Loucy (cell line): Measurements from ENCODE around the gene SDCBP2.

Experiments
- H2AFZ ChIP-seq: fragments of 200-600 bp; sonication (generic); 2 replicates; pipeline ENCODE4 v1.6.0; 2016; ENCODE audit warnings: antibody characterized with exemption, mild to moderate bottlenecking, low read length, moderate library complexity
- H3F3A ChIP-seq: fragments of 200-600 bp; 2 replicates; pipeline ENCODE4 v1.6.0; 2016; ENCODE audit warnings: antibody characterized with exemption, low read depth, mild to moderate bottlenecking
- H3K27me3 ChIP-seq: fragments of 200-600 bp; sonication (generic); 2 replicates; pipeline ENCODE4 v1.6.1; 2014; ENCODE audit warnings: low read length, mild to moderate bottlenecking; ENCODE audit not compliant: insufficient read depth, poor library complexity, severe bottlenecking
- H3K36me3 ChIP-seq: fragments of 200-600 bp; sonication (generic); 2 replicates; pipeline ENCODE4 v1.6.1; 2016; ENCODE audit warnings: low read length; ENCODE audit not compliant: insufficient read depth
- H3K4me1 ChIP-seq: fragments of 200-600 bp; sonication (generic); 2 replicates; pipeline ENCODE4 v1.5.1; 2014; ENCODE audit warnings: low read length, mild to moderate bottlenecking; ENCODE audit not compliant: insufficient read depth, poor library complexity, severe bottlenecking
- H3K4me2 ChIP-seq: fragments of 200-600 bp; sonication (generic); 2 replicates; pipeline ENCODE4 v1.6.0; 2014; ENCODE audit warnings: antibody characterized with exemption, low read length, low read depth, mild to moderate bottlenecking; ENCODE audit not compliant: poor library complexity, severe bottlenecking
- H3K4me3 ChIP-seq: fragments of 200-600 bp; sonication (generic); 2 replicates; pipeline ENCODE4 v1.5.1; 2014; ENCODE audit warnings: low read length, mild to moderate bottlenecking, mixed read lengths; ENCODE audit not compliant: poor library complexity, severe bottlenecking
- H3K79me2 ChIP-seq: fragments of 200-600 bp; sonication (generic); 2 replicates; pipeline ENCODE4 v1.6.1; 2014; ENCODE audit warnings: low read length; ENCODE audit not compliant: insufficient read depth
- H3K9ac ChIP-seq: fragments of 200-600 bp; sonication (generic); 2 replicates; pipeline ENCODE4 v1.6.0; 2014; ENCODE audit warnings: mild to moderate bottlenecking, low read depth, low read length, moderate library complexity; ENCODE audit not compliant: poor library complexity, severe bottlenecking
- H3K9me2 ChIP-seq: fragments of 200-600 bp; sonication (generic); replicated peaks from 2 replicates; pipeline ENCODE4 v1.6.1; 2016; ENCODE audit warnings: low read depth, low read length, mixed read lengths
- H3K9me3 ChIP-seq: fragments of 200-600 bp; sonication (generic); 2 replicates; pipeline ENCODE4 v1.6.1; 2014; ENCODE audit warnings: mild to moderate bottlenecking, antibody characterized with exemption, low read length, low read depth; ENCODE audit not compliant: insufficient read depth
- H4K20me1 ChIP-seq: fragments of 200-600 bp; sonication (generic); 2 replicates; pipeline ENCODE4 v1.6.0; 2014; ENCODE audit warnings: antibody characterized with exemption, low read length, mild to moderate bottlenecking; ENCODE audit not compliant: insufficient read depth, poor library complexity, severe bottlenecking
- EZH2phosphoT487 ChIP-seq: fragments of 200-600 bp; IDR thresholded peaks from 2 replicates; pipeline ENCODE4 v1.6.1; 2018; ENCODE audit warnings: antibody characterized with exemption, mild to moderate bottlenecking, moderate library complexity, borderline replicate concordance
- TF ChIP-seq, protein P1 (sequence below): fragments of 200-600 bp; sonication (generic); conservative IDR thresholded peaks from 2 replicates; pipeline ENCODE4 v1.5.1; 2014; ENCODE audit warnings: mild to moderate bottlenecking, antibody characterized with exemption, low read length

The SDCBP2 gene

DNA sequence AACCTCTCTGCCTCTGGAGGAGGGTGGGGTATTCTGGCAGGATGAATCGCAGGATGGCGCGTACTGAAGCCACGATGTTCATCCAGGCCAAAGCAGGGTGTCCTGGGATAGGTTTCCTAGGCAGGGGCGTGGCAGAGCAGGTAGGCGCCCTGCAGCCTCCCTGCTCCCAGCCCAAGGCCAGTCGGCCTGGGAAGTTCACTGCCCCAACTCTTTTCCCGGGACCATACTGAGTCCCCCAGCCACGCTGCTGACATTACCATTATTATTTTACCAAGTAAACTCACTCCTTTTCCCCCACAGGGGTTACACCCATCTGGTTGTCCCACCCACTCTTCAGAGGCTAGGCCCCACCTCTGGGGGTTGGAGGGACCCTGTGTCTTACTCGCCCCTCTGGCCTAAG is 21.8 kb downstream of the SDCBP2 start:
- H3K27me3 ChIP-seq: no peaks in the 10 kb centered on the region

DNA sequence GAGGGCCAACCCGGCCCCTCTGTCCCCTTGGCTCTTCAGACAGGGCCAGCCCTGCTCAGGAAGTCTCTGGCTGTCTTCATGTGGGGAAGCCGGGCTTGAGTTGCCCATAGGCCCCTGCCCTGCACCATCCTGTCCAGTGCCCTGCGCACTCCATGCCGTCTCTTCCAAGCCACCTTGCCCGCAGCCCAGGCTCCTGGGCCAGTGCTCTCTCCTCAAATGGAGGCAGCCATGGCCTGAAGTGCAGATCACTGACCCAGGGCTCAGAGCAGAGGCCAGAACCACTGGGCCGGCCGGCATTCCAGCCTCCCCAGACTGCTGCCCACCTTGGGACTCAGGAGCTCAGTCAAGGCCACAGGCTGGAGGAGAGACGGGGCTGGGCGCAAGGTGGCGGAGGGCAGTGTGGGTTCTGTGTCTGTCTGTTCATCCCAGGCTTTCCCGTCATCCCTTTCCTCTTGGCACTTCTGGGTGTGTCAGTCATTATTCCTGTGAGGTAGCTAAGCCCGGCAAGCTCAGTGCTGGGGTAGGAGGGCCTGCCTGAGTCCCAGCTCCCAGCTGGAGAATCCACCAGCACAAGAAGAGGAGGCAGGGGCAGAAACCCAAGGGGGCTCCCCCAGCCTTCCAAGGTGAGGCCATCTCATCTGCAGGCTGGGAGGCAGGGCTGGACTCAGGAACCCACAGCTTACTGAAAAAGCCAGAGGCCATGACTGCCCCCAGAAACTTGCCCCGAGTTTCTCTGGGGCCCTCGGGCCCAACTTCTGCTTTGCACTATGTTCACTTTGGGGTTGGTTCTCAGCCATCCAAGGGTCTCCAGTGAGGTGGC is 22.4 kb downstream of the SDCBP2 start:
- Histone ChIP-seq H3K4me2 (no peak overlapping the region), H3K79me2 (no peaks in the 10 kb centered on the region), H3K9ac (no peak overlapping the region), H3K9me3 (no peaks in the 10 kb centered on the region), H3K9me2 (no peaks in the 10 kb centered on the region), H4K20me1 (no peaks in the 10 kb centered on the region), H3K27me3 (no peaks in the 10 kb centered on the region), H3K4me3 (no peak overlapping the region), H3K4me1 (no peaks in the 10 kb centered on the region), H3K36me3 (no peaks in the 10 kb centered on the region), H2AFZ (no peak overlapping the region), H3F3A (0 out of 2 replicates have a peak, but pooled peaks cover 2% of the 10 kb centered on the region)
- TF ChIP-seq, protein P1, sequence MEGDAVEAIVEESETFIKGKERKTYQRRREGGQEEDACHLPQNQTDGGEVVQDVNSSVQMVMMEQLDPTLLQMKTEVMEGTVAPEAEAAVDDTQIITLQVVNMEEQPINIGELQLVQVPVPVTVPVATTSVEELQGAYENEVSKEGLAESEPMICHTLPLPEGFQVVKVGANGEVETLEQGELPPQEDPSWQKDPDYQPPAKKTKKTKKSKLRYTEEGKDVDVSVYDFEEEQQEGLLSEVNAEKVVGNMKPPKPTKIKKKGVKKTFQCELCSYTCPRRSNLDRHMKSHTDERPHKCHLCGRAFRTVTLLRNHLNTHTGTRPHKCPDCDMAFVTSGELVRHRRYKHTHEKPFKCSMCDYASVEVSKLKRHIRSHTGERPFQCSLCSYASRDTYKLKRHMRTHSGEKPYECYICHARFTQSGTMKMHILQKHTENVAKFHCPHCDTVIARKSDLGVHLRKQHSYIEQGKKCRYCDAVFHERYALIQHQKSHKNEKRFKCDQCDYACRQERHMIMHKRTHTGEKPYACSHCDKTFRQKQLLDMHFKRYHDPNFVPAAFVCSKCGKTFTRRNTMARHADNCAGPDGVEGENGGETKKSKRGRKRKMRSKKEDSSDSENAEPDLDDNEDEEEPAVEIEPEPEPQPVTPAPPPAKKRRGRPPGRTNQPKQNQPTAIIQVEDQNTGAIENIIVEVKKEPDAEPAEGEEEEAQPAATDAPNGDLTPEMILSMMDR: no peak
- TF ChIP-seq EZH2phosphoT487: no peak

More for the DNA sequence above, 21.8 kb downstream of the SDCBP2 start:
- no peaks in the 10 kb centered on the region for H4K20me1 ChIP-seq
- H3K36me3 ChIP-seq: no peaks in the 10 kb centered on the region
- H3K4me1 ChIP-seq: no peaks in the 10 kb centered on the region
- H3K79me2 ChIP-seq: no peaks in the 10 kb centered on the region
- H3K9ac ChIP-seq: no peak overlapping the region
- H3K9me2 ChIP-seq: no peaks in the 10 kb centered on the region
- H3F3A ChIP-seq: 0 out of 2 replicates have a peak, but pooled peaks cover 2% of the 10 kb centered on the region
- H2AFZ ChIP-seq: no peak overlapping the region
- H3K4me3 ChIP-seq: no peak overlapping the region
- TF ChIP-seq, protein P1: no peak
- TF ChIP-seq EZH2phosphoT487: no peak
- H3K4me2 ChIP-seq: no peak overlapping the region
- H3K9me3 ChIP-seq: no peaks in the 10 kb centered on the region

DNA sequence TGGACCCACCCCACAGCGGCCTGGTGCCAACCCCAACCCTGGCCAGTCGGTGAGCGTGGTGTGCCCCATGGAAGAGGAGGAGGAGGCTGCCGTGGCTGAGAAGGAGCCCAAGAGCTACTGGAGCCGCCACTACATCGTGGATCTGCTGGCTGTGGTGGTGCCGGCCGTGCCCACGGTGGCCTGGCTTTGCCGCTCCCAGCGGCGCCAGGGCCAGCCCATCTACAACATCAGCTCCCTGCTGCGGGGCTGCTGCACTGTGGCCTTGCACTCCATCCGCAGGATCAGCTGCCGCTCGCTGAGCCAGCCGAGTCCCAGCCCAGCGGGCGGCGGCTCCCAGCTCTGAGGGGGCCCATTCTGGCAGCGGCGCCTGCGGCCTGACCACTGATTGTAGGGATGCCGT is 23.2 kb downstream of the SDCBP2 start:
- H3K9ac ChIP-seq: no peak overlapping the region
- 0 out of 2 replicates have a peak, but pooled peaks cover 2% of the 10 kb centered on the region for H3F3A ChIP-seq
- H3K9me2 ChIP-seq: no peaks in the 10 kb centered on the region
- no peaks in the 10 kb centered on the region for H3K9me3 ChIP-seq
- no peaks in the 10 kb centered on the region for H3K27me3 ChIP-seq
- peaks cover 7% of the 10 kb centered on the region for H3K4me1 ChIP-seq
- no peaks in the 10 kb centered on the region for H3K79me2 ChIP-seq
- no peaks in the 10 kb centered on the region for H4K20me1 ChIP-seq
- H3K4me3 ChIP-seq: no peak overlapping the region
- no peaks in the 10 kb centered on the region for H3K36me3 ChIP-seq
- no peak overlapping the region for H2AFZ ChIP-seq
- H3K4me2 ChIP-seq: no peak overlapping the region
- TF ChIP-seq, protein P1: no peak
